ENCODE measurements around the gene IPO11.

GRCh38 chr5:62642468-62642867 lies 229.9 kb downstream of the IPO11 start:
- TF ChIP-seq, protein P1, sequence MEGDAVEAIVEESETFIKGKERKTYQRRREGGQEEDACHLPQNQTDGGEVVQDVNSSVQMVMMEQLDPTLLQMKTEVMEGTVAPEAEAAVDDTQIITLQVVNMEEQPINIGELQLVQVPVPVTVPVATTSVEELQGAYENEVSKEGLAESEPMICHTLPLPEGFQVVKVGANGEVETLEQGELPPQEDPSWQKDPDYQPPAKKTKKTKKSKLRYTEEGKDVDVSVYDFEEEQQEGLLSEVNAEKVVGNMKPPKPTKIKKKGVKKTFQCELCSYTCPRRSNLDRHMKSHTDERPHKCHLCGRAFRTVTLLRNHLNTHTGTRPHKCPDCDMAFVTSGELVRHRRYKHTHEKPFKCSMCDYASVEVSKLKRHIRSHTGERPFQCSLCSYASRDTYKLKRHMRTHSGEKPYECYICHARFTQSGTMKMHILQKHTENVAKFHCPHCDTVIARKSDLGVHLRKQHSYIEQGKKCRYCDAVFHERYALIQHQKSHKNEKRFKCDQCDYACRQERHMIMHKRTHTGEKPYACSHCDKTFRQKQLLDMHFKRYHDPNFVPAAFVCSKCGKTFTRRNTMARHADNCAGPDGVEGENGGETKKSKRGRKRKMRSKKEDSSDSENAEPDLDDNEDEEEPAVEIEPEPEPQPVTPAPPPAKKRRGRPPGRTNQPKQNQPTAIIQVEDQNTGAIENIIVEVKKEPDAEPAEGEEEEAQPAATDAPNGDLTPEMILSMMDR (IDR thresholded peaks at IDR 0.05) = no peak
- no peak for TF ChIP-seq POLR2A (IDR thresholded peaks at IDR 0.05)
- TF ChIP-seq EP300 (IDR thresholded peaks at IDR 0.05) = no peak

All from ovary (tissue), 3 donors.